ENCODE results near the gene GLCE.

The GLCE gene

DNA sequence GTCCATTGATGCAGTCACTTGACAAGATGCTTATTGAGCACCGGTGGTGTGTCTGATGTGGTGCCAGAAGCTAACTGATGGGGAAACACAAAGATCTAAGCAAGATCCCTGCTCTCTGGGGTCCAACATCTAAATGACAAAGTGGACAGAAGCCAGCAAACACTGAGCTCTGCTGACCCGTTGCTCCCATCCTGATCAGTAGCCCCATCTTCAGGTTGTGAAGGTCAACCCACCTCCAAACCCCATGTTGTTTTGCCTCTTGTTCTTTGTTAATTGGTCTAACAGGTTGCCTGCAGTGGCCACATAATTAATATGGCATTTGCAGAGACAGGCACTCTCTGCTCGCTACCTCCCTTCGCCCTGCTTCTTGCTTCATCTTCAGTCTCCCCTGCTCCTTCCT lies 21.5 kb upstream of the GLCE start:
- Histone ChIP-seq H3K36me3 (ENCODE audit: low read length) (no peaks in the 10 kb centered on the region), H3K4me2 (ENCODE audit: low read depth, low read length, poor library complexity, severe bottlenecking) (no peak overlapping the region), H4K20me1 (ENCODE audit: low read depth, low read length) (no peaks in the 10 kb centered on the region), H3K79me2 (ENCODE audit: insufficient read depth, low read length) (no peaks in the 10 kb centered on the region), H3K9ac (ENCODE audit: low read length) (no peak overlapping the region), H3K9me2 (replicated peaks; ENCODE audit: insufficient read depth, low read length) (no peaks in the 10 kb centered on the region), H3K4me3 (ENCODE audit: insufficient read depth, low read length, poor library complexity, severe bottlenecking) (no peak overlapping the region), H3K9me3 (ENCODE audit: insufficient read depth, low read length) (no peaks in the 10 kb centered on the region), H3K27ac (ENCODE audit: low read depth, low read length) (no peak overlapping the region), H3F3A (ENCODE audit: insufficient read depth) (no peaks in the 10 kb centered on the region), H2AFZ (ENCODE audit: low read depth, low read length, severe bottlenecking) (no peak overlapping the region), H3K27me3 (ENCODE audit: low read length) (no peaks in the 10 kb centered on the region)
- no peak for TF ChIP-seq EZH2phosphoT487 (conservative IDR thresholded peaks at IDR 0.05; ENCODE audit: low read length)
- TF ChIP-seq, protein P1, sequence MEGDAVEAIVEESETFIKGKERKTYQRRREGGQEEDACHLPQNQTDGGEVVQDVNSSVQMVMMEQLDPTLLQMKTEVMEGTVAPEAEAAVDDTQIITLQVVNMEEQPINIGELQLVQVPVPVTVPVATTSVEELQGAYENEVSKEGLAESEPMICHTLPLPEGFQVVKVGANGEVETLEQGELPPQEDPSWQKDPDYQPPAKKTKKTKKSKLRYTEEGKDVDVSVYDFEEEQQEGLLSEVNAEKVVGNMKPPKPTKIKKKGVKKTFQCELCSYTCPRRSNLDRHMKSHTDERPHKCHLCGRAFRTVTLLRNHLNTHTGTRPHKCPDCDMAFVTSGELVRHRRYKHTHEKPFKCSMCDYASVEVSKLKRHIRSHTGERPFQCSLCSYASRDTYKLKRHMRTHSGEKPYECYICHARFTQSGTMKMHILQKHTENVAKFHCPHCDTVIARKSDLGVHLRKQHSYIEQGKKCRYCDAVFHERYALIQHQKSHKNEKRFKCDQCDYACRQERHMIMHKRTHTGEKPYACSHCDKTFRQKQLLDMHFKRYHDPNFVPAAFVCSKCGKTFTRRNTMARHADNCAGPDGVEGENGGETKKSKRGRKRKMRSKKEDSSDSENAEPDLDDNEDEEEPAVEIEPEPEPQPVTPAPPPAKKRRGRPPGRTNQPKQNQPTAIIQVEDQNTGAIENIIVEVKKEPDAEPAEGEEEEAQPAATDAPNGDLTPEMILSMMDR (IDR thresholded peaks at IDR 0.05; ENCODE audit: insufficient read depth, low read length, poor library complexity, severe bottlenecking) = no peak

DNA sequence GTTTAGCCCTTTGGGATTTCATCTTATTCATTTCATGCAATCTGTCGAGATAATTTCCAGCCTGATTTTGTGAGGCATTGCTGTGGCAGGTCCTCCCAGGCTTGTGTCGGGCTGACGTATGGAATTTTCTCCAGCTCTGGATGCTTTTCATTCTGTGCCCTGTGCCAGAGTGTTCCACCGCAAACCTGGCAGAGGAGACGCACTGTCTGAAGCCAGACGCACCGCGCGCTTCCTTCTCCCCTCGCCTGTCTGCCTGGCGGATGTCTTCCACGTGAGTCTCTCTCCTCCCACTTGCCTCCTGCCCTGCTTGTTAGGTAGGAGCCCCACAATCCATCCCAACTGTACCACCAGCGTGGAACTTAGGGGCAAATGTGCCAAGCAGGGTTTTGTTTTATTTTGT lies 20.1 kb upstream of the GLCE start:
- H3K79me2 ChIP-seq (ENCODE audit: insufficient read depth, low read length) = no peaks in the 10 kb centered on the region
- H3K27ac ChIP-seq (ENCODE audit: low read depth, low read length) = no peak overlapping the region
- H3K4me3 ChIP-seq (ENCODE audit: insufficient read depth, low read length, poor library complexity, severe bottlenecking) = no peak overlapping the region
- H3K9ac ChIP-seq (ENCODE audit: low read length) = no peak overlapping the region
- no peak for TF ChIP-seq EZH2phosphoT487 (conservative IDR thresholded peaks at IDR 0.05; ENCODE audit: low read length)
- TF ChIP-seq, protein P1 (IDR thresholded peaks at IDR 0.05; ENCODE audit: insufficient read depth, low read length, poor library complexity, severe bottlenecking) = no peak
- no peak overlapping the region for H3K4me2 ChIP-seq (ENCODE audit: low read depth, low read length, poor library complexity, severe bottlenecking)
- no peaks in the 10 kb centered on the region for H3K9me3 ChIP-seq (ENCODE audit: insufficient read depth, low read length)
- no peaks in the 10 kb centered on the region for H3F3A ChIP-seq (ENCODE audit: insufficient read depth)
- no peak overlapping the region for H2AFZ ChIP-seq (ENCODE audit: low read depth, low read length, severe bottlenecking)
- H3K36me3 ChIP-seq (ENCODE audit: low read length) = no peaks in the 10 kb centered on the region
- no peaks in the 10 kb centered on the region for H3K9me2 ChIP-seq (replicated peaks; ENCODE audit: insufficient read depth, low read length)
- H3K27me3 ChIP-seq (ENCODE audit: low read length) = no peaks in the 10 kb centered on the region
- H4K20me1 ChIP-seq (ENCODE audit: low read depth, low read length) = no peaks in the 10 kb centered on the region

DNA sequence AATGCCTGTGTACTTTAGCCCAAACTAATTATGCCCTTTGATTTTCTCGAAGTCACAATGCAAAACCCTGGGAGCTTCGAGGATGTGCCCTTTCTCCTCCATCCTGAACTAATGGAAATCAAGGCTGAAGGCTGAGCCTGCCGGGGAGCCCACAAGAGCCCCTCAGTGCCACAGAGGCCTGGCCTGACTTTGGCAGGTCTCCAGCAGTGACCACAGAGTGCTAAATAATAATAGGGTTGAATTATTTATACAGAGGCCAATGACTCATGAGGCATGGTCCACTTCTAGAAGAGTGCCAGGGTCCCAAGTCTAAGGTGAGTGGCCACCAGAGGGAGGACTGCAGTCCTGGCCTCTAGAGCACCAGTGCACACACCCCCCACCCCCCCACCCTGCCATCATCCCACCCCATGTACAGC lies 19.1 kb upstream of the GLCE start:
- H4K20me1 ChIP-seq (ENCODE audit: low read depth, low read length) = no peaks in the 10 kb centered on the region
- no peaks in the 10 kb centered on the region for H3K79me2 ChIP-seq (ENCODE audit: insufficient read depth, low read length)
- H3K4me3 ChIP-seq (ENCODE audit: insufficient read depth, low read length, poor library complexity, severe bottlenecking) = no peak overlapping the region
- H3K9me2 ChIP-seq (replicated peaks; ENCODE audit: insufficient read depth, low read length) = no peaks in the 10 kb centered on the region
- H3K9me3 ChIP-seq (ENCODE audit: insufficient read depth, low read length) = no peaks in the 10 kb centered on the region
- TF ChIP-seq EZH2phosphoT487 (conservative IDR thresholded peaks at IDR 0.05; ENCODE audit: low read length) = no peak
- no peaks in the 10 kb centered on the region for H3K27me3 ChIP-seq (ENCODE audit: low read length)
- H3K36me3 ChIP-seq (ENCODE audit: low read length) = no peaks in the 10 kb centered on the region
- no peak overlapping the region for H3K9ac ChIP-seq (ENCODE audit: low read length)
- no peak overlapping the region for H3K27ac ChIP-seq (ENCODE audit: low read depth, low read length)
- no peaks in the 10 kb centered on the region for H3F3A ChIP-seq (ENCODE audit: insufficient read depth)
- H2AFZ ChIP-seq (ENCODE audit: low read depth, low read length, severe bottlenecking) = no peak overlapping the region
- H3K4me2 ChIP-seq (ENCODE audit: low read depth, low read length, poor library complexity, severe bottlenecking) = no peak overlapping the region

DNA sequence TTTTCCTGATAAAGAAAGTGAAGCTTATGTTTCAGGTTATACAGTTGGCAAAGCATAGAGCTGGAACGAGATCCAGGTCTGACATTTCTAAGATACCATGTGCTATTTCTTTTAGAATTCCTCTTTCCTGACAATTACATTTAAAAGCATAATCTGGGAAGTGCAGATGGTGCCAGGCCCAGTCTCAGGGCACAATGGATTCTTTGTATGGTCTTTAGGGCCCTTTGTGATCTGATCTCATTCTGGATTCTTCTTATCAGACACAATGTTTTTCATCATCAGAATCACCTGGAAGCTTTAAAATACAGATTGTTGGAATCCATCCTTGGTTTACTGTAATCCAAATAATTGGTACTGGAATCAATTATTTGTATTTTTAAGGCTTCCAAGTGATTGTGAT lies 18.6 kb upstream of the GLCE start:
- Histone ChIP-seq H3K4me2 (ENCODE audit: low read depth, low read length, poor library complexity, severe bottlenecking) (no peak overlapping the region), H3K27ac (ENCODE audit: low read depth, low read length) (no peak overlapping the region), H3F3A (ENCODE audit: insufficient read depth) (no peaks in the 10 kb centered on the region), H3K9ac (ENCODE audit: low read length) (no peak overlapping the region), H3K79me2 (ENCODE audit: insufficient read depth, low read length) (no peaks in the 10 kb centered on the region), H3K36me3 (ENCODE audit: low read length) (no peaks in the 10 kb centered on the region), H4K20me1 (ENCODE audit: low read depth, low read length) (no peaks in the 10 kb centered on the region), H3K9me2 (replicated peaks; ENCODE audit: insufficient read depth, low read length) (no peaks in the 10 kb centered on the region), H3K9me3 (ENCODE audit: insufficient read depth, low read length) (no peaks in the 10 kb centered on the region), H3K27me3 (ENCODE audit: low read length) (no peaks in the 10 kb centered on the region), H2AFZ (ENCODE audit: low read depth, low read length, severe bottlenecking) (no peak overlapping the region), H3K4me3 (ENCODE audit: insufficient read depth, low read length, poor library complexity, severe bottlenecking) (no peak overlapping the region)
- TF ChIP-seq, protein P1 (IDR thresholded peaks at IDR 0.05; ENCODE audit: insufficient read depth, low read length, poor library complexity, severe bottlenecking) = no peak
- no peak for TF ChIP-seq EZH2phosphoT487 (conservative IDR thresholded peaks at IDR 0.05; ENCODE audit: low read length)

Measured in SU-DHL-6 (cell line).